Heart left ventricle (tissue), 13 donors: Measurements from ENCODE around the gene WRAP53.

ENCODE experiments used
- CTCF ChIP-seq, 12 donors: fragments of 200-600 bp; sonication (generic) in 4 of 12; IDR thresholded peaks; one replicate each; pipeline versions ENCODE4 v1.5.0 to v1.8.0; 2018 to 2022; ENCODE audit warnings: antibody characterized with exemption in 12 of 12, mild to moderate bottlenecking in 5 of 12
- POLR2A ChIP-seq, 2 donors: fragments of 450-650 bp; IDR thresholded peaks; one replicate each; pipeline ENCODE4 v1.6.1; 2017; ENCODE audit warnings: antibody characterized with exemption in 2 of 2, mild to moderate bottlenecking in 2 of 2, moderate library complexity in 2 of 2
- donor health status: ischemic (EF 13 %, LVEDD 7.1; RV severe dilation, severe dysfunction).
- donor health status: DM: no; HTN: yes; CAD: no.
- donor health status: DM: no; HTN: no; CAD: no.
- donor health status: ischemic (EF 25% LVEDD 6.9; RV normal size, moderate dysfunction).
- donor health status: ischemic (EF 25% LVEDD 5.7; RV mildly dilated, moderate dysfunction).
- donor health status: ischemic (EF 35%, LVEDD 5.7; RV mildly dilated, moderate dysfunction).
- donor health status: nonischemic (EF 11% LVEDD 7.7; RV severe dilation, severe dysfunction).
- donor health status: DM: yes; HTN: yes; CAD: no.
- donor health status: PGD.
- donor health status: ischemic (EF 29% LVEDD 5.4; RV normal size, mild dysfunction).
- donor health status: nonischemic (EF 23%, LVEDD 6.1; RV moderate dilation, normal function).

GRCh38 chr17:7747635-7748071 is 59.4 kb downstream of the WRAP53 start:
- TF ChIP-seq CTCF (IDR thresholded peaks at IDR 0.05) (no peak), POLR2A (IDR thresholded peaks at IDR 0.05) (no peak)
